ENCODE data around the gene WDR5. TPM values are rescaled to one million over a fixed set of nuclear protein-coding genes. Genes with fewer than 3 reads are reported as not detected.

WDR5 gene
- total and polyA plus RNA-seq, 9 of the 15 experiments (the other 6 are each of a cell fraction or from before 2014, with no cell fraction given): 3.0 to 56.8 (median 38.6) TPM

DNA sequence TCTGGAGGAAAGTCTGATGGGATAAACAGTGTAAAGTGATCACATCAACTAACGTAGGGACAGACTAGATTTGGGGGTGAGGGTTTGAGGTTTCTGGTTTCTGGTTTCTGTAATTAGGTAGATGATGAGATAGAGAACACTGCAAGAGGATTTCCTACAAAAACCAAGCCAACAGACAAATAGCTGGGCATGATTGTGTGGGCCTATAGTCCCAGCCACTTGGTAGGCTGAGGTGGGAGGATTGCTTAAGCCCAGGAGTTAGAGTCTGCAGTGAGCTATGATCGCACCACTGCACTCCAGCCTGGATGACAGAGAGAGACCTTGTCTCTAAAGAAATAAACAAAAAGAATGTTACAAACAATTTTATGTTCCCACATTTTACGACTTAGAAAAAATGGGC lies 62.9 kb downstream of the WDR5 start (continued):
- no peak for TF ChIP-seq SRSF3 (IDR thresholded peaks at IDR 0.05; ENCODE audit: insufficient read depth, low read length)
- TF ChIP-seq, protein P1, sequence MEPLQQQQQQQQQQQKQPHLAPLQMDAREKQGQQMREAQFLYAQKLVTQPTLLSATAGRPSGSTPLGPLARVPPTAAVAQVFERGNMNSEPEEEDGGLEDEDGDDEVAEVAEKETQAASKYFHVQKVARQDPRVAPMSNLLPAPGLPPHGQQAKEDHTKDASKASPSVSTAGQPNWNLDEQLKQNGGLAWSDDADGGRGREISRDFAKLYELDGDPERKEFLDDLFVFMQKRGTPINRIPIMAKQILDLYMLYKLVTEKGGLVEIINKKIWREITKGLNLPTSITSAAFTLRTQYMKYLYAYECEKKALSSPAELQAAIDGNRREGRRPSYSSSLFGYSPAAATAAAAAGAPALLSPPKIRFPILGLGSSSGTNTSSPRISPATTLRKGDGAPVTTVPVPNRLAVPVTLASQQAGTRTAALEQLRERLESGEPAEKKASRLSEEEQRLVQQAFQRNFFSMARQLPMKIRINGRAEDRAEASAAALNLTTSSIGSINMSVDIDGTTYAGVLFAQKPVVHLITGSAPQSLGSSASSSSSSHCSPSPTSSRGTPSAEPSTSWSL (CRISPR knock-in tag; IDR thresholded peaks at IDR 0.05; ENCODE audit: borderline replicate concordance): no peak
- TF ChIP-seq POU5F1 (IDR thresholded peaks at IDR 0.05; ENCODE audit: borderline replicate concordance, low read depth, low read length, partially characterized antibody): no peak
- TF ChIP-seq NBN (IDR thresholded peaks at IDR 0.05; ENCODE audit: low read depth): no peak
- no peak for TF ChIP-seq ZNF316 (IDR thresholded peaks at IDR 0.05)

- Histone ChIP-seq H3K27ac (ENCODE audit: extremely low read depth, low read depth, low read length) (no peak overlapping the region), H3K9me1 (ENCODE audit: control insufficient read depth, insufficient read depth, low read length) (no peaks in the 10 kb centered on the region), H3K9me3 (replicated peaks; ENCODE audit: control insufficient read depth, insufficient read depth, low read depth, low read length) (no peaks in the 10 kb centered on the region), H3K36me3 (ENCODE audit: control insufficient read depth, insufficient read depth, low read length) (no peaks in the 10 kb centered on the region), H3K9ac (ENCODE audit: insufficient read depth in 1 of 2, low read depth in 2 of 2, low read length in 2 of 2) (no peak overlapping the region), H3K79me2 (ENCODE audit: control insufficient read depth, insufficient read depth, low read length) (no peaks in the 10 kb centered on the region), H4K20me1 (replicated peaks; ENCODE audit: control insufficient read depth, insufficient read depth, low read length) (no peaks in the 10 kb centered on the region), H2AFZ (ENCODE audit: low read depth, low read length) (no peak overlapping the region), H3K4me3 (no peak overlapping the region), H3K4me2 (ENCODE audit: insufficient read depth, low read length) (no peak overlapping the region), H3K4me1 (replicated peaks in 1 of 2; ENCODE audit: control insufficient read depth in 2 of 2, insufficient read depth in 2 of 2, low read length in 2 of 2) (no peaks in the 10 kb centered on the region), H3K27me3 (ENCODE audit: control insufficient read depth in 2 of 2, insufficient read depth in 2 of 2, low read length in 2 of 2) (peaks cover 8 to 30% of the 10 kb centered on the region in 2 experiments; a peak in 3 of 5 replicates)
- BruUV-seq (replicated peaks): no TSS peak
- DNase-seq (ENCODE audit: extremely low read depth in 1 of 4, low spot score in 3 of 4) (no peak), FAIRE-seq (no peak), ATAC-seq (no peak)
- TF ChIP-seq CBX5 (IDR thresholded peaks at IDR 0.05; ENCODE audit: borderline replicate concordance, low read depth) (no peak), KLF13 (tag; IDR thresholded peaks at IDR 0.05; ENCODE audit: borderline replicate concordance, low read depth) (no peak), TSC22D4 (tag; IDR thresholded peaks at IDR 0.05) (no peak), HLTF (IDR thresholded peaks at IDR 0.05) (no peak), ZNF143 (CRISPR knock-in tag; IDR thresholded peaks at IDR 0.05) (no peak), FOXJ2 (tag; IDR thresholded peaks at IDR 0.05) (no peak)
- in situ Hi-C loops (cut with MboI) (no loop called here), intact Hi-C loops (cut with micrococcal nuclease) (no loop called here)
- CTCF ChIA-PET (ENCODE audit: low intra/inter-chr PET ratio): interaction anchor here (0.8 kb wide), 1 partner anchor 215 kb away, joined by 3 read pairs; no protein-coding TSS in a partner anchor
- WGBS (ENCODE audit: insufficient coverage, low coverage, missing lambda C conversion rate): 0% methylated on average over 1 of the region's 1 CpG
- POLR2A ChIA-PET: no interaction called here
Observed at GRCh38 chr9:134200730-134201129, 64.8 kb downstream of the WDR5 start.

Data from K562 (cell line).